ENCODE data around the gene HEPN1. TPM values are rescaled to one million over a fixed set of nuclear protein-coding genes. Genes with fewer than 3 reads are reported as not detected.

The HEPN1 gene
- total and polyA plus RNA-seq, 2 experiments from 2014 or later: not detected

DNA sequence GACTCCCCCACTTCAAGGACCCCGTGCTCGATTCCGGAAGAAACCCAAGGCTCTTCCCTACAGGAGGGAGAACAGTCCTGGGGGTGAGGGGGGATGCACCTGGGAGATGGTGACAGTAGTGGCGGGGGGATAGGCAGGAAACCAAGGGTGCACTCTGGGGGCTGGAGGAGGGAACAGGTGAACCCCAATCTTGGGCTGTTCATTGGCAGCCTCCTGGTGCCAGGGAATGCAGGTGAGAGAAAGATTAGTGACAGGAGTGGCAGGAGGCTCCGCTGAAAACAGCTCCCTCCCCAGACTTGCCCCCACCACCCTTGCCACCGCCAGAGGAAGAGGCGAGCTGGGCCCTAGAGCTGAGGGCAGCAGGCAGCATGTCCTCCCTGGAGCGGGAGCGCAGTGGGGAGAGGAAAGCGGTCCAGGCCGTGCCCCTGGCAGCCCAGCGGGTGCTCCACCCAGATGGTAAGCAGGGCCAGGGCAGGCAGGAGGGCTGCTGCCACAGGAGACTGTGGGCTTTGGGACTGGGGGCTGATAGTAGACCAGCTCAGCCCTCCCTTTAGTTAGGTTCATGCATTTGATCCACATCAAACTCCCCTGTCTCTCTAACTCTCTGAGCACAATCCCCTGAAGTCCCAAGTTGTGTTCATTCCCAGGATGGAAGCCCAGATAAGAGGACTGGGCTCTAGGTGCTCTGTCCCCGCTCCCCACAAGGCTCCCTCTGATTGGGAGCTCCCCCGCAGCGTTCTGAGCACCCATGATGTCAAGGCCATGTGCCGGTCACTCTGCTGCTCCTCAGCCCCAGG is 39.4 kb upstream of the HEPN1 start (continued):
- TF ChIP-seq, protein P1, sequence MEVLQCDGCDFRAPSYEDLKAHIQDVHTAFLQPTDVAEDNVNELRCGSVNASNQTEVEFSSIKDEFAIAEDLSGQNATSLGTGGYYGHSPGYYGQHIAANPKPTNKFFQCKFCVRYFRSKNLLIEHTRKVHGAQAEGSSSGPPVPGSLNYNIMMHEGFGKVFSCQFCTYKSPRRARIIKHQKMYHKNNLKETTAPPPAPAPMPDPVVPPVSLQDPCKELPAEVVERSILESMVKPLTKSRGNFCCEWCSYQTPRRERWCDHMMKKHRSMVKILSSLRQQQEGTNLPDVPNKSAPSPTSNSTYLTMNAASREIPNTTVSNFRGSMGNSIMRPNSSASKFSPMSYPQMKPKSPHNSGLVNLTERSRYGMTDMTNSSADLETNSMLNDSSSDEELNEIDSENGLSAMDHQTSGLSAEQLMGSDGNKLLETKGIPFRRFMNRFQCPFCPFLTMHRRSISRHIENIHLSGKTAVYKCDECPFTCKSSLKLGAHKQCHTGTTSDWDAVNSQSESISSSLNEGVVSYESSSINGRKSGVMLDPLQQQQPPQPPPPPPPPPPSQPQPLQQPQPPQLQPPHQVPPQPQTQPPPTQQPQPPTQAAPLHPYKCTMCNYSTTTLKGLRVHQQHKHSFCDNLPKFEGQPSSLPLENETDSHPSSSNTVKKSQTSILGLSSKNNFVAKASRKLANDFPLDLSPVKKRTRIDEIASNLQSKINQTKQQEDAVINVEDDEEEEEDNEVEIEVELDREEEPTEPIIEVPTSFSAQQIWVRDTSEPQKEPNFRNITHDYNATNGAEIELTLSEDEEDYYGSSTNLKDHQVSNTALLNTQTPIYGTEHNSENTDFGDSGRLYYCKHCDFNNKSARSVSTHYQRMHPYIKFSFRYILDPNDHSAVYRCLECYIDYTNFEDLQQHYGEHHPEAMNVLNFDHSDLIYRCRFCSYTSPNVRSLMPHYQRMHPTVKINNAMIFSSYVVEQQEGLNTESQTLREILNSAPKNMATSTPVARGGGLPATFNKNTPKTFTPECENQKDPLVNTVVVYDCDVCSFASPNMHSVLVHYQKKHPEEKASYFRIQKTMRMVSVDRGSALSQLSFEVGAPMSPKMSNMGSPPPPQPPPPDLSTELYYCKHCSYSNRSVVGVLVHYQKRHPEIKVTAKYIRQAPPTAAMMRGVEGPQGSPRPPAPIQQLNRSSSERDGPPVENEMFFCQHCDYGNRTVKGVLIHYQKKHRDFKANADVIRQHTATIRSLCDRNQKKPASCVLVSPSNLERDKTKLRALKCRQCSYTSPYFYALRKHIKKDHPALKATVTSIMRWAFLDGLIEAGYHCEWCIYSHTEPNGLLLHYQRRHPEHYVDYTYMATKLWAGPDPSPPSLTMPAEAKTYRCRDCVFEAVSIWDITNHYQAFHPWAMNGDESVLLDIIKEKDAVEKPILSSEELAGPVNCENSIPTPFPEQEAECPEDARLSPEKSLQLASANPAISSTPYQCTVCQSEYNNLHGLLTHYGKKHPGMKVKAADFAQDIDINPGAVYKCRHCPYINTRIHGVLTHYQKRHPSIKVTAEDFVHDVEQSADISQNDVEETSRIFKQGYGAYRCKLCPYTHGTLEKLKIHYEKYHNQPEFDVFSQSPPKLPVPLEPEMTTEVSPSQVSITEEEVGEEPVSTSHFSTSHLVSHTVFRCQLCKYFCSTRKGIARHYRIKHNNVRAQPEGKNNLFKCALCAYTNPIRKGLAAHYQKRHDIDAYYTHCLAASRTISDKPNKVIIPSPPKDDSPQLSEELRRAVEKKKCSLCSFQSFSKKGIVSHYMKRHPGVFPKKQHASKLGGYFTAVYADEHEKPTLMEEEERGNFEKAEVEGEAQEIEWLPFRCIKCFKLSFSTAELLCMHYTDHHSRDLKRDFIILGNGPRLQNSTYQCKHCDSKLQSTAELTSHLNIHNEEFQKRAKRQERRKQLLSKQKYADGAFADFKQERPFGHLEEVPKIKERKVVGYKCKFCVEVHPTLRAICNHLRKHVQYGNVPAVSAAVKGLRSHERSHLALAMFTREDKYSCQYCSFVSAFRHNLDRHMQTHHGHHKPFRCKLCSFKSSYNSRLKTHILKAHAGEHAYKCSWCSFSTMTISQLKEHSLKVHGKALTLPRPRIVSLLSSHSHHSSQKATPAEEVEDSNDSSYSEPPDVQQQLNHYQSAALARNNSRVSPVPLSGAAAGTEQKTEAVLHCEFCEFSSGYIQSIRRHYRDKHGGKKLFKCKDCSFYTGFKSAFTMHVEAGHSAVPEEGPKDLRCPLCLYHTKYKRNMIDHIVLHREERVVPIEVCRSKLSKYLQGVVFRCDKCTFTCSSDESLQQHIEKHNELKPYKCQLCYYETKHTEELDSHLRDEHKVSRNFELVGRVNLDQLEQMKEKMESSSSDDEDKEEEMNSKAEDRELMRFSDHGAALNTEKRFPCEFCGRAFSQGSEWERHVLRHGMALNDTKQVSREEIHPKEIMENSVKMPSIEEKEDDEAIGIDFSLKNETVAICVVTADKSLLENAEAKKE (CRISPR knock-in tag; IDR thresholded peaks at IDR 0.05): no peak
- TF ChIP-seq ZNF114 (CRISPR knock-in tag; IDR thresholded peaks at IDR 0.05): no peak
- no peak for TF ChIP-seq NANOG (IDR thresholded peaks at IDR 0.05; ENCODE audit: borderline replicate concordance)
- no peak for TF ChIP-seq EZH2 (IDR thresholded peaks at IDR 0.05; ENCODE audit: low read depth, unreplicated experiment)
- TF ChIP-seq ZNF331 (CRISPR knock-in tag; IDR thresholded peaks at IDR 0.05; ENCODE audit: low read depth): no peak
- no peak for TF ChIP-seq JUNB (IDR thresholded peaks at IDR 0.05; ENCODE audit: unreplicated experiment)
- TF ChIP-seq POLR2AphosphoS5 (IDR thresholded peaks at IDR 0.05; ENCODE audit: low read depth): no peak
- no peak for TF ChIP-seq CREB1 (CRISPR knock-in tag; IDR thresholded peaks at IDR 0.05; ENCODE audit: low read depth)

DNA sequence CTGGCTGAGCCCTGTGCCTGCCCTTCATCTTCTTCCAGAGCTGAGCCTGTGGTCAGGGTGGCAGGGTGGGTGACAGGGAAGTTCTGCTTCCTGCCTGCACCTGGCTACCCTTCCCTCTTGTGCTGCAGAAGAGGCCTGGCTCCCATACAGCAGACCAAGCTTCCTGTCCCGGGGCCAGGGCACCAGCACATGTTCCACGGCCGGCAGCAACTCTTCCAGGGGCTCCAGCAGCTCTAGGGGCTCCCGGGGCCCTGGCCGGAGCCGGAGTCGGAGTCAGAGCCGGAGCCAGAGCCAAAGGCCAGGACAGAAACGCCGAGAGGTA is 38.8 kb upstream of the HEPN1 start:
- no peak overlapping the region for H3K4me3 ChIP-seq
- DNase-seq (ENCODE audit: low spot score) (no peak), ATAC-seq (no peak)
- H3K27ac Mint-ChIP-seq: no peak overlapping the region
- H3K36me3 ChIP-seq (ENCODE audit: insufficient read depth): no peaks in the 10 kb centered on the region
- peaks cover 26% of the 10 kb centered on the region for H3K4me1 Mint-ChIP-seq
- peaks cover 21% of the 10 kb centered on the region for H3K27me3 ChIP-seq (ENCODE audit: insufficient read depth)
- no peak overlapping the region for H3K27ac ChIP-seq (ENCODE audit: low read depth)
- H3K4me3 Mint-ChIP-seq: no peak overlapping the region
- H3K36me3 Mint-ChIP-seq (ENCODE audit: low read depth): no peaks in the 10 kb centered on the region
- H2AFZ ChIP-seq: no peak overlapping the region
- H3K4me1 ChIP-seq (ENCODE audit: insufficient read depth): peaks cover 13% of the 10 kb centered on the region; the same call in 1 of the 2 replicates
- no peaks in the 10 kb centered on the region for H3K79me2 ChIP-seq (replicated peaks; ENCODE audit: insufficient read depth)
- H3K9me2 ChIP-seq (ENCODE audit: insufficient read depth): peaks cover 5% of the 10 kb centered on the region; the same call in 1 of the 2 replicates
- no peaks in the 10 kb centered on the region; the same call in 2 of the 3 replicates for H3K9me3 Mint-ChIP-seq
- H4K20me1 ChIP-seq (replicated peaks; ENCODE audit: insufficient read depth): no peaks in the 10 kb centered on the region
- no peaks in the 10 kb centered on the region for H3F3A ChIP-seq (replicated peaks; ENCODE audit: low read depth)
- no peak overlapping the region for H3K4me2 ChIP-seq
- H3K27me3 Mint-ChIP-seq (ENCODE audit: insufficient read depth, low read depth, poor library complexity): peaks cover 27% of the 10 kb centered on the region
- TF ChIP-seq EZH2phosphoT487 (IDR thresholded peaks at IDR 0.05; ENCODE audit: unreplicated experiment): no peak
- TF ChIP-seq ZNF114 (CRISPR knock-in tag; IDR thresholded peaks at IDR 0.05): no peak
- TF ChIP-seq, protein P2, sequence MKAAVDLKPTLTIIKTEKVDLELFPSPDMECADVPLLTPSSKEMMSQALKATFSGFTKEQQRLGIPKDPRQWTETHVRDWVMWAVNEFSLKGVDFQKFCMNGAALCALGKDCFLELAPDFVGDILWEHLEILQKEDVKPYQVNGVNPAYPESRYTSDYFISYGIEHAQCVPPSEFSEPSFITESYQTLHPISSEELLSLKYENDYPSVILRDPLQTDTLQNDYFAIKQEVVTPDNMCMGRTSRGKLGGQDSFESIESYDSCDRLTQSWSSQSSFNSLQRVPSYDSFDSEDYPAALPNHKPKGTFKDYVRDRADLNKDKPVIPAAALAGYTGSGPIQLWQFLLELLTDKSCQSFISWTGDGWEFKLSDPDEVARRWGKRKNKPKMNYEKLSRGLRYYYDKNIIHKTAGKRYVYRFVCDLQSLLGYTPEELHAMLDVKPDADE (IDR thresholded peaks at IDR 0.05): no peak
- TF ChIP-seq, protein P3, sequence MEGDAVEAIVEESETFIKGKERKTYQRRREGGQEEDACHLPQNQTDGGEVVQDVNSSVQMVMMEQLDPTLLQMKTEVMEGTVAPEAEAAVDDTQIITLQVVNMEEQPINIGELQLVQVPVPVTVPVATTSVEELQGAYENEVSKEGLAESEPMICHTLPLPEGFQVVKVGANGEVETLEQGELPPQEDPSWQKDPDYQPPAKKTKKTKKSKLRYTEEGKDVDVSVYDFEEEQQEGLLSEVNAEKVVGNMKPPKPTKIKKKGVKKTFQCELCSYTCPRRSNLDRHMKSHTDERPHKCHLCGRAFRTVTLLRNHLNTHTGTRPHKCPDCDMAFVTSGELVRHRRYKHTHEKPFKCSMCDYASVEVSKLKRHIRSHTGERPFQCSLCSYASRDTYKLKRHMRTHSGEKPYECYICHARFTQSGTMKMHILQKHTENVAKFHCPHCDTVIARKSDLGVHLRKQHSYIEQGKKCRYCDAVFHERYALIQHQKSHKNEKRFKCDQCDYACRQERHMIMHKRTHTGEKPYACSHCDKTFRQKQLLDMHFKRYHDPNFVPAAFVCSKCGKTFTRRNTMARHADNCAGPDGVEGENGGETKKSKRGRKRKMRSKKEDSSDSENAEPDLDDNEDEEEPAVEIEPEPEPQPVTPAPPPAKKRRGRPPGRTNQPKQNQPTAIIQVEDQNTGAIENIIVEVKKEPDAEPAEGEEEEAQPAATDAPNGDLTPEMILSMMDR (conservative IDR thresholded peaks at IDR 0.05; ENCODE audit: low read depth in 2 of 2): no peak
- TF ChIP-seq JUNB (IDR thresholded peaks at IDR 0.05; ENCODE audit: unreplicated experiment): no peak
- no peak for TF ChIP-seq POLR2AphosphoS5 (IDR thresholded peaks at IDR 0.05; ENCODE audit: low read depth)

Measured in GM23338 (cell line).